Kidney epithelial cell (primary cell): ENCODE data around the gene TMEM151A. TPM values are rescaled to one million over a fixed set of nuclear protein-coding genes. Genes with fewer than 3 reads are reported as not detected.

Experiments used
- DNase-seq: peaks from one replicate; pipeline ENCODE4 v3.0.0-alpha.2; 2010; ENCODE audit warnings: low read depth
- H3K27me3 ChIP-seq: 2 replicates; pipeline ENCODE4 v1.6.0; 2011; ENCODE audit warnings: low read length; ENCODE audit not compliant: control insufficient read depth, insufficient read depth
- H3K36me3 ChIP-seq: 2 replicates; pipeline ENCODE4 v1.5.1; 2011; ENCODE audit warnings: low read length; ENCODE audit not compliant: control insufficient read depth, insufficient read depth
- H3K4me3 ChIP-seq: 2 replicates; pipeline ENCODE4 v1.5.1; 2011; ENCODE audit warnings: low read depth, mild to moderate bottlenecking, control low read depth, low read length
- total RNA-seq: library from RNA; depleted of rRNA; stranded (reverse); fragments of >200 nt; gene quantifications from 2 replicates; pipeline ENCODE4 v1.2.3, GENCODE V29; 2015
- TF ChIP-seq, protein P1 (sequence below): IDR thresholded peaks from 2 replicates; pipeline ENCODE4 v1.5.1; 2011; ENCODE audit warnings: mild to moderate bottlenecking, moderate library complexity, low read length, control low read depth, inconsistent platforms; ENCODE audit not compliant: insufficient read depth, poor library complexity, severe bottlenecking

The TMEM151A gene
- total RNA-seq, 1 donor from 2014 or later, result 0.08 TPM

DNA sequence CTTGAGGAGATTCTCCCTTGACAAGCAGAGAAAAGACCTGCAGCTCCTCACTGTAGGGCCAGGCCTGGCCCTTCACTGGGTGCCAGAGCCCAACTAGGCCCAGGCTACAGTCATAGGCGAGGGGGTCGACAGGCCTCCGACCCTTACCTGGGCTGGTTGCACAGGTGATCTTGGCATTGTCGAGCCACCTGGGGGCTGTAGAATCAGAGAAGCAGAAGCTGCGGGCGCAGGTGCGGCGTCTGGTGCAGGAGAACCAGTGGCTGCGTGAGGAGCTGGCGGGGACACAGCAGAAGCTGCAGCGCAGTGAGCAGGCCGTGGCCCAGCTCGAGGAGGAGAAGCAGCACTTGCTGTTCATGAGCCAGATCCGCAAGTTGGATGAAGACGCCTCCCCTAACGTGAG, 30.1 kb upstream of the TMEM151A start:
- TF ChIP-seq, protein P1, sequence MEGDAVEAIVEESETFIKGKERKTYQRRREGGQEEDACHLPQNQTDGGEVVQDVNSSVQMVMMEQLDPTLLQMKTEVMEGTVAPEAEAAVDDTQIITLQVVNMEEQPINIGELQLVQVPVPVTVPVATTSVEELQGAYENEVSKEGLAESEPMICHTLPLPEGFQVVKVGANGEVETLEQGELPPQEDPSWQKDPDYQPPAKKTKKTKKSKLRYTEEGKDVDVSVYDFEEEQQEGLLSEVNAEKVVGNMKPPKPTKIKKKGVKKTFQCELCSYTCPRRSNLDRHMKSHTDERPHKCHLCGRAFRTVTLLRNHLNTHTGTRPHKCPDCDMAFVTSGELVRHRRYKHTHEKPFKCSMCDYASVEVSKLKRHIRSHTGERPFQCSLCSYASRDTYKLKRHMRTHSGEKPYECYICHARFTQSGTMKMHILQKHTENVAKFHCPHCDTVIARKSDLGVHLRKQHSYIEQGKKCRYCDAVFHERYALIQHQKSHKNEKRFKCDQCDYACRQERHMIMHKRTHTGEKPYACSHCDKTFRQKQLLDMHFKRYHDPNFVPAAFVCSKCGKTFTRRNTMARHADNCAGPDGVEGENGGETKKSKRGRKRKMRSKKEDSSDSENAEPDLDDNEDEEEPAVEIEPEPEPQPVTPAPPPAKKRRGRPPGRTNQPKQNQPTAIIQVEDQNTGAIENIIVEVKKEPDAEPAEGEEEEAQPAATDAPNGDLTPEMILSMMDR, result no peak
- H3K27me3 ChIP-seq, result no peaks in the 10 kb centered on the region
- no peak for DNase-seq
- H3K4me3 ChIP-seq, result no peak overlapping the region
- peaks cover 1% of the 10 kb centered on the region for H3K36me3 ChIP-seq

DNA sequence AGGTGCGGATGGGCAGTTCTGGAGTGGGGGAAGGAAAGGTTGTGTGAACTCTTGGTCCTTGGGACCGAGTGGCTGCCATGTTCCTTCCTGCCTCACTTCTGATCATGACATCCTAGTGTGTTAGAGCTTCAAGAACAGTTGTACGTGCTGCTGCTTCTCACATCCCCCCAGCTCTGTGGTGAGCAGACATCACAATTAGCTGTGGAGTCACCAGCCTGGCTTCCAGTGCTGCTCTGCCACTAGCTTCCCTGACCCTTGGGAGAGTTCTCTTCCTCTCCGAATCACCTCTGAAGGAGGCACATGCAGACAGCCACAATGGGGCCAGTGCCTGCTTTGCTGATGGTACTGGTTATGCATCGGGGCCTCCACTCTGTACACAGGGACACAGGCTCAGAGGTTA, 29.5 kb upstream of the TMEM151A start:
- H3K27me3 ChIP-seq, result no peaks in the 10 kb centered on the region
- TF ChIP-seq, protein P1, result no peak
- no peak for DNase-seq
- H3K4me3 ChIP-seq, result no peak overlapping the region
- peaks cover 1% of the 10 kb centered on the region for H3K36me3 ChIP-seq

DNA sequence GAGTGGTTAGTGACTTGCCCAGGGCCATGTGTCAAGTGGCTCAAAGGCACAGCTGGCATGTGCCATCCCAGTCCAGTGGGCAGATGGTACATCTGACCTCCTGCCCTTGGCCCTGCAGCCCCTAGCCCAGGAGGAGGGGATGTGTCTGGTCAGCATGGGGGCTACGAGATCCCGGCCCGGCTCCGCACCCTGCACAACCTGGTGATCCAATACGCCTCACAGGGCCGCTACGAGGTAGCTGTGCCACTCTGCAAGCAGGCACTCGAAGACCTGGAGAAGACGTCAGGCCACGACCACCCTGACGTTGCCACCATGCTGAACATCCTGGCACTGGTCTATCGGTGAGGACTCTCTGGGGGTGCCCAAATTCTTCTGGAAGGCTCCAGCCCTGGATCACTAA, 29.0 kb upstream of the TMEM151A start:
- Histone ChIP-seq H3K36me3 (peaks cover 1% of the 10 kb centered on the region), H3K27me3 (no peaks in the 10 kb centered on the region), H3K4me3 (no peak overlapping the region)
- TF ChIP-seq, protein P1, result no peak
- no peak for DNase-seq

DNA sequence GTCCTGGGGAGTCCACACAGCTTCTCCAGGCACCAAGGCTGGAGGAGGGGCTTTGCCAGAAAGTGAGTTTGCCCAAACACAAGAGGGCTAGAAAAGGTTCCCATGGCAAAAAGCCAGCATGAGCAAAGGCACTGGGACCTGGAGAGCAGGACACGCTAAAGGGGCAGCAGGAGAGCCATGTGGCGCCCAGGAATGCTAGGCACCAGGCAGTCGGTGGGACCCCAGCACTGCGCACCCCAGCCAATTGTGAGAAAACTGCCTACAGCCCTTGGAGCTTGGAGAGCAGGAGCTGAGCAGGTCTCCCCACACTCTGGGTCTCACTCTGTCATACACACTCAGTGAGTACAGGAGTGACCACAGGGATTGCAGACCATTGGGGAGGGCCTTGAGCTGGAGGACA, 28.5 kb upstream of the TMEM151A start:
- Histone ChIP-seq H3K27me3 (no peaks in the 10 kb centered on the region), H3K36me3 (peaks cover 1% of the 10 kb centered on the region), H3K4me3 (no peak overlapping the region)
- no peak for DNase-seq
- TF ChIP-seq, protein P1, result no peak

DNA sequence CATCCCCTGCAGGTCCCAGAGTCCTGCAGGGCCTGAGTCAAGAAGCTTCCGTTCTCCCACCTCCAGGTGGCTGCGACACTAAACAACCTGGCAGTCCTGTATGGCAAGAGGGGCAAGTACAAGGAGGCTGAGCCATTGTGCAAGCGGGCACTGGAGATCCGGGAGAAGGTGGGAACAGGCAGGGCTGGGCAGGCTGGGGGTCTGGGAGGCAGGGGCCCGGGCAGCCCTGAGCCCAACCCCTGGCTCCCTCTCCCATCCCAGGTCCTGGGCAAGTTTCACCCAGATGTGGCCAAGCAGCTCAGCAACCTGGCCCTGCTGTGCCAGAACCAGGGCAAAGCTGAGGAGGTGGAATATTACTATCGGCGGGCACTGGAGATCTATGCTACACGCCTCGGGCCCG, 27.9 kb upstream of the TMEM151A start:
- TF ChIP-seq, protein P1, result no peak
- Histone ChIP-seq H3K36me3 (peaks cover 1% of the 10 kb centered on the region), H3K4me3 (no peak overlapping the region)

DNA sequence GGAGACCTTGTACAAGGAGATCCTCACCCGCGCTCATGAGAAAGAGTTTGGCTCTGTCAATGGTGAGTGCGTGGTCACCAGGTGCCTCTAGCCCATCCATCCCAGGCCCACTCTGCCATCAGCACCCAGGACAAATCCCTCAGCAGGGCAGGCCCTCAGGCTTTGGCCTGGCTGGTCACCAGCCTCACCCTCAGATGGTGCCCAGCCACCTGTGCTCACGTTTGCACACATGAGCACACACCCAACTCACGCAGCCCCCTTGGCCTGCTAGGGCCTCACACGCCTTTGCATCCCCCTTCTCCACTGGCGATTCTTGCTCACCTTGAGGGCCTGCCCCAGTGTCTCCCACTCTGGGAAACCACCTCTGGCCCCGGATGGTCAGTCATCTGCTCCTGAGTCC, 27.3 kb upstream of the TMEM151A start:
- TF ChIP-seq, protein P1, result no peak
- H3K36me3 ChIP-seq, result peaks cover 1% of the 10 kb centered on the region

More for the DNA sequence above, 27.9 kb upstream of the TMEM151A start:
- DNase-seq, result no peak
- no peaks in the 10 kb centered on the region for H3K27me3 ChIP-seq

More for the DNA sequence above, 27.3 kb upstream of the TMEM151A start:
- no peak for DNase-seq
- Histone ChIP-seq H3K4me3 (no peak overlapping the region), H3K27me3 (no peaks in the 10 kb centered on the region)
